IPS DF 6.9 (cell line): ENCODE results near the gene GSX1.

Source experiments
- DNase-seq: peaks from one replicate; pipeline ENCODE4 v3.0.0-alpha.2; 2013; ENCODE audit warnings: low read depth, low spot score
- H3K27ac ChIP-seq: one replicate; pipeline ENCODE4 v1.5.1; 2013; ENCODE audit warnings: low read length, control low read depth
- H3K27me3 ChIP-seq: 2 replicates; pipeline ENCODE4 v1.6.1; 2013; ENCODE audit warnings: mild to moderate bottlenecking, low read length; ENCODE audit not compliant: control insufficient read depth, insufficient read depth
- H3K36me3 ChIP-seq: 2 replicates; pipeline ENCODE4 v1.6.1; 2013; ENCODE audit warnings: low read length; ENCODE audit not compliant: control insufficient read depth, insufficient read depth
- H3K4me1 ChIP-seq: 2 replicates; pipeline ENCODE4 v1.6.1; 2013; ENCODE audit warnings: low read length; ENCODE audit not compliant: control insufficient read depth, insufficient read depth
- H3K4me3 ChIP-seq: 2 replicates; pipeline ENCODE4 v1.5.1; 2013; ENCODE audit warnings: mild to moderate bottlenecking, low read length
- H3K9me3 ChIP-seq: 2 replicates; pipeline ENCODE4 v1.6.1; 2013; ENCODE audit warnings: low read length, inconsistent platforms; ENCODE audit not compliant: control insufficient read depth, insufficient read depth
- WGBS: extraction: QIAGEN DNeasy Blood & Tissue Kit; methylation state at CpG from one replicate; pipeline ENCODE4 v1.1.7; 2013; ENCODE audit warnings: mixed read lengths, missing lambda C conversion rate; ENCODE audit not compliant: insufficient read length, insufficient coverage; 5-methylcytosine and 5-hydroxymethylcytosine counted together

The GSX1 gene

GRCh38 chr13:27833206-27833605, 40.9 kb downstream of the GSX1 start:
- no CpG with 5 or more reads among the region's 7 CpGs for WGBS
- DNase-seq: no peak
- no peaks in the 10 kb centered on the region for H3K9me3 ChIP-seq
- H3K4me1 ChIP-seq: no peaks in the 10 kb centered on the region
- H3K4me3 ChIP-seq: no peak overlapping the region
- peaks cover 7% of the 10 kb centered on the region; the same call in 1 of the 2 replicates for H3K27me3 ChIP-seq
- H3K27ac ChIP-seq: no peak overlapping the region
- no peaks in the 10 kb centered on the region for H3K36me3 ChIP-seq

GRCh38 chr13:27834095-27834494, 41.8 kb downstream of the GSX1 start:
- H3K27ac ChIP-seq: no peak overlapping the region
- H3K4me3 ChIP-seq: no peak overlapping the region
- H3K9me3 ChIP-seq: no peaks in the 10 kb centered on the region
- peaks cover 4% of the 10 kb centered on the region; the same call in 1 of the 2 replicates for H3K27me3 ChIP-seq
- no CpG with 5 or more reads among the region's 6 CpGs for WGBS
- H3K36me3 ChIP-seq: no peaks in the 10 kb centered on the region
- no peak for DNase-seq
- H3K4me1 ChIP-seq: no peaks in the 10 kb centered on the region

- WGBS: no CpG with 5 or more reads among the region's 3 CpGs
- H3K36me3 ChIP-seq: no peaks in the 10 kb centered on the region
- H3K9me3 ChIP-seq: no peaks in the 10 kb centered on the region
- H3K4me3 ChIP-seq: no peak overlapping the region
- H3K27ac ChIP-seq: no peak overlapping the region
- DNase-seq: no peak
- H3K4me1 ChIP-seq: no peaks in the 10 kb centered on the region
- H3K27me3 ChIP-seq: no peaks in the 10 kb centered on the region
Observed at GRCh38 chr13:27835799-27836198, 43.5 kb downstream of the GSX1 start.

GRCh38 chr13:27839809-27840467, 47.7 kb downstream of the GSX1 start:
- Histone ChIP-seq H3K9me3 (no peaks in the 10 kb centered on the region), H3K4me3 (no peak overlapping the region), H3K27me3 (no peaks in the 10 kb centered on the region), H3K36me3 (no peaks in the 10 kb centered on the region), H3K27ac (no peak overlapping the region), H3K4me1 (no peaks in the 10 kb centered on the region)
- DNase-seq: no peak
- WGBS: no CpG with 5 or more reads among the region's 8 CpGs

GRCh38 chr13:27842571-27842970, 50.3 kb downstream of the GSX1 start:
- Histone ChIP-seq H3K36me3 (no peaks in the 10 kb centered on the region), H3K9me3 (no peaks in the 10 kb centered on the region), H3K4me1 (no peaks in the 10 kb centered on the region), H3K27me3 (no peaks in the 10 kb centered on the region), H3K4me3 (no peak overlapping the region), H3K27ac (no peak overlapping the region)
- no CpG with 5 or more reads among the region's 2 CpGs for WGBS
- DNase-seq: no peak
